DND-41 (cell line): ENCODE measurements around the gene KCP.

Source experiments
- ATAC-seq: fragments of 200-7000 bp; cut with Tn5 transposase; 3 replicates; pipeline ENCODE4 v1.9.1; 2021; ENCODE audit warnings: low read depth; ENCODE audit not compliant: insufficient read depth
- DNase-seq: peaks from one replicate; pipeline ENCODE4 v3.0.0-alpha.2; 2020
- H2AFZ ChIP-seq: 2 replicates; pipeline ENCODE4 v1.6.0; 2012; ENCODE audit warnings: low read depth, low read length
- H3K27ac ChIP-seq: 2 replicates; pipeline ENCODE4 v1.5.1; 2012; ENCODE audit warnings: low read length, inconsistent platforms
- H3K27me3 ChIP-seq: fragments of 200-600 bp; sonication (generic); 2 replicates; pipeline ENCODE4 v1.6.0; 2012; ENCODE audit warnings: low read length, mild to moderate bottlenecking, inconsistent platforms; ENCODE audit not compliant: insufficient read depth, poor library complexity
- H3K36me3 ChIP-seq: 2 replicates; pipeline ENCODE4 v1.5.1; 2012; ENCODE audit warnings: low read length, inconsistent platforms; ENCODE audit not compliant: insufficient read depth
- H3K4me1 ChIP-seq: 2 replicates; pipeline ENCODE4 v1.5.1; 2012; ENCODE audit warnings: mild to moderate bottlenecking, low read length; ENCODE audit not compliant: insufficient read depth
- H3K4me2 ChIP-seq: 2 replicates; pipeline ENCODE4 v1.6.0; 2012; ENCODE audit warnings: mild to moderate bottlenecking, moderate library complexity, low read length, inconsistent platforms; ENCODE audit not compliant: insufficient read depth
- H3K4me3 ChIP-seq, 2 experiments: fragments of 200-600 bp in 1 of 2; shearing (Covaris generic) in 1 of 2; 2 replicates each; pipeline ENCODE4 v1.5.1; 2012 to 2016; ENCODE audit warnings: inconsistent platforms in 2 of 2, low read length in 2 of 2, mild to moderate bottlenecking in 2 of 2, low read depth in 1 of 2, moderate library complexity in 1 of 2
- H3K79me2 ChIP-seq: 2 replicates; pipeline ENCODE4 v1.6.0; 2012; ENCODE audit warnings: low read length, inconsistent platforms; ENCODE audit not compliant: insufficient read depth
- H3K9ac ChIP-seq: 2 replicates; pipeline ENCODE4 v1.6.0; 2012; ENCODE audit warnings: low read depth, mild to moderate bottlenecking, inconsistent platforms, low read length, moderate library complexity
- H3K9me3 ChIP-seq: 2 replicates; pipeline ENCODE4 v1.5.1; 2012; ENCODE audit warnings: low read length, moderate library complexity, mild to moderate bottlenecking, inconsistent platforms; ENCODE audit not compliant: insufficient read depth, severe bottlenecking
- H4K20me1 ChIP-seq: 2 replicates; pipeline ENCODE4 v1.6.0; 2012; ENCODE audit warnings: low read length; ENCODE audit not compliant: insufficient read depth
- CTCF ChIP-seq: IDR thresholded peaks from 2 replicates; pipeline ENCODE4 v1.5.1; 2012; ENCODE audit warnings: borderline replicate concordance, low read length, moderate library complexity, mild to moderate bottlenecking; ENCODE audit not compliant: poor library complexity, severe bottlenecking; ENCODE audit errors: extremely low read depth
- EZH2 ChIP-seq: IDR thresholded peaks from 3 replicates; pipeline ENCODE4 v1.6.1; 2012; ENCODE audit warnings: borderline replicate concordance, low read depth, mild to moderate bottlenecking, moderate library complexity, low read length, inconsistent platforms; ENCODE audit not compliant: severe bottlenecking

The KCP gene

GRCh38 chr7:128886391-128887168 is 23.9 kb downstream of the KCP start:
- Histone ChIP-seq H3K27ac (no peak overlapping the region), H2AFZ (no peak overlapping the region), H3K79me2 (no peaks in the 10 kb centered on the region), H3K36me3 (no peaks in the 10 kb centered on the region), H3K9me3 (no peaks in the 10 kb centered on the region), H3K4me2 (no peak overlapping the region), H3K9ac (no peak overlapping the region), H3K4me1 (no peaks in the 10 kb centered on the region), H3K27me3 (no peaks in the 10 kb centered on the region), H4K20me1 (no peaks in the 10 kb centered on the region; the same call in 1 of the 2 replicates), H3K4me3 (no peak overlapping the region)
- no peak; the same call in 2 of the 3 replicates for ATAC-seq
- DNase-seq = no peak
- TF ChIP-seq EZH2 (no peak), CTCF (no peak)

- Histone ChIP-seq H3K27me3 (no peaks in the 10 kb centered on the region), H3K4me3 (no peak overlapping the region), H3K9me3 (no peaks in the 10 kb centered on the region), H3K79me2 (no peaks in the 10 kb centered on the region), H3K4me2 (no peak overlapping the region), H3K4me1 (no peaks in the 10 kb centered on the region), H4K20me1 (no peaks in the 10 kb centered on the region; the same call in 1 of the 2 replicates), H3K27ac (no peak overlapping the region), H3K36me3 (no peaks in the 10 kb centered on the region), H3K9ac (no peak overlapping the region), H2AFZ (no peak overlapping the region)
- no peak for DNase-seq
- ATAC-seq = no peak
- TF ChIP-seq EZH2 (no peak), CTCF (no peak)
Measured at GRCh38 chr7:128885370-128886187, 24.9 kb downstream of the KCP start.

- Histone ChIP-seq H3K4me2 (no peak overlapping the region), H3K79me2 (no peaks in the 10 kb centered on the region), H3K27ac (no peak overlapping the region), H3K4me3 (no peak overlapping the region), H2AFZ (no peak overlapping the region), H3K27me3 (no peaks in the 10 kb centered on the region), H3K36me3 (no peaks in the 10 kb centered on the region), H3K9me3 (no peaks in the 10 kb centered on the region), H4K20me1 (no peaks in the 10 kb centered on the region; the same call in 1 of the 2 replicates), H3K4me1 (no peaks in the 10 kb centered on the region), H3K9ac (no peak overlapping the region)
- ATAC-seq (no peak), DNase-seq (no peak)
- TF ChIP-seq CTCF (no peak), EZH2 (no peak)
Measured at GRCh38 chr7:128884561-128885369, 25.7 kb downstream of the KCP start.
